CD4-positive, alpha-beta memory T cell (primary cell): Measurements from ENCODE around the gene CD2. TPM values are rescaled to one million over a fixed set of nuclear protein-coding genes. Genes with fewer than 3 reads are reported as not detected.

Experiments used
- CTCF ChIA-PET: fragments of 350-600 bp; sonication (Branson Sonifier 250); formaldehyde crosslinking; loops from one replicate; lab custom pipeline; 2021; ENCODE audit warnings: inconsistent platforms; ENCODE audit not compliant: partially characterized antibody; lab: Charles Lee
- POLR2A ChIA-PET: fragments of 350-600 bp; sonication (Branson Sonifier 250); formaldehyde crosslinking; loops from one replicate; lab custom pipeline; 2021; ENCODE audit not compliant: partially characterized antibody; lab: Charles Lee
- DNase-seq, 5 donors: peaks; one replicate each; pipeline versions ENCODE4 v3.0.0 to v3.0.0-alpha.2; 2020 to 2022; ENCODE audit warnings: mixed read lengths in 1 of 5
- H3K27ac ChIP-seq: one replicate; pipeline ENCODE4 v1.7.0; 2013; ENCODE audit warnings: low read depth, low read length
- H3K27me3 ChIP-seq: 2 replicates; pipeline ENCODE4 v1.7.0; 2013; ENCODE audit warnings: mild to moderate bottlenecking, low read length, moderate library complexity; ENCODE audit not compliant: insufficient read depth
- H3K36me3 ChIP-seq: 2 replicates; pipeline ENCODE4 v1.7.0; 2013; ENCODE audit warnings: mild to moderate bottlenecking, low read length, moderate library complexity; ENCODE audit not compliant: insufficient read depth
- H3K4me1 ChIP-seq: 2 replicates; pipeline ENCODE4 v1.7.0; 2013; ENCODE audit warnings: mild to moderate bottlenecking, low read length, moderate library complexity; ENCODE audit not compliant: insufficient read depth
- H3K4me3 ChIP-seq, 2 donors: one replicate each; pipeline ENCODE4 v1.7.0; 2013; ENCODE audit warnings: low read length in 2 of 2, mild to moderate bottlenecking in 1 of 2
- H3K9me3 ChIP-seq, 2 donors: one replicate each; pipeline ENCODE4 v1.7.0; 2013; ENCODE audit warnings: low read length in 2 of 2, control low read depth in 1 of 2; ENCODE audit not compliant: control insufficient read depth in 1 of 2
- H3K27ac Mint-ChIP-seq, 7 donors: one replicate each; pipeline ENCODE4 v1.8.0; 2020 to 2021; ENCODE audit warnings: mixed read lengths in 7 of 7, mild to moderate bottlenecking in 6 of 7, inconsistent platforms in 3 of 7, moderate library complexity in 3 of 7
- H3K27me3 Mint-ChIP-seq, 2 donors: one replicate each; pipeline ENCODE4 v1.8.0; 2020 to 2021; ENCODE audit warnings: mixed read lengths in 2 of 2
- H3K36me3 Mint-ChIP-seq, 2 donors: one replicate each; pipeline ENCODE4 v1.8.0; 2020 to 2021; ENCODE audit warnings: mixed read lengths in 2 of 2, inconsistent platforms in 1 of 2, mild to moderate bottlenecking in 1 of 2
- H3K4me1 Mint-ChIP-seq, 4 donors: one replicate each; pipeline ENCODE4 v1.8.0; 2020 to 2021; ENCODE audit warnings: mixed read lengths in 4 of 4, mild to moderate bottlenecking in 1 of 4
- H3K4me3 Mint-ChIP-seq, 8 donors: one replicate each; pipeline ENCODE4 v1.8.0; 2020 to 2021; ENCODE audit warnings: mixed read lengths in 8 of 8, mild to moderate bottlenecking in 7 of 8, moderate library complexity in 6 of 8, inconsistent platforms in 3 of 8
- H3K9me3 Mint-ChIP-seq, 8 donors: one replicate each; pipeline ENCODE4 v1.8.0; 2020 to 2021; ENCODE audit warnings: mixed read lengths in 8 of 8, mild to moderate bottlenecking in 5 of 8, inconsistent platforms in 3 of 8, moderate library complexity in 1 of 8
- intact Hi-C: fragments of 100-400 bp; cut with micrococcal nuclease; formaldehyde crosslinking; loops from one replicate; pipeline ENCODE4 v1.15.1; 2023
- polyA plus RNA-seq, 2 donors: library from polyadenylated mRNA; unstranded; fragments of 300-500 nt; fragmentation: Illumina TruSeq; gene quantifications; one replicate each; pipeline ENCODE4 v1.2.3, GENCODE V29; 2021
- total RNA-seq, 2 experiments: library from RNA; stranded (reverse); gene quantifications; one replicate each; pipeline ENCODE4 v1.2.3, GENCODE V29; 2021

CD2 gene
- 100 to 1,000 TPM; 305 to 316 TPM for total RNA-seq
- 100 to 1,000 TPM; 409 to 471 TPM for polyA plus RNA-seq

DNA sequence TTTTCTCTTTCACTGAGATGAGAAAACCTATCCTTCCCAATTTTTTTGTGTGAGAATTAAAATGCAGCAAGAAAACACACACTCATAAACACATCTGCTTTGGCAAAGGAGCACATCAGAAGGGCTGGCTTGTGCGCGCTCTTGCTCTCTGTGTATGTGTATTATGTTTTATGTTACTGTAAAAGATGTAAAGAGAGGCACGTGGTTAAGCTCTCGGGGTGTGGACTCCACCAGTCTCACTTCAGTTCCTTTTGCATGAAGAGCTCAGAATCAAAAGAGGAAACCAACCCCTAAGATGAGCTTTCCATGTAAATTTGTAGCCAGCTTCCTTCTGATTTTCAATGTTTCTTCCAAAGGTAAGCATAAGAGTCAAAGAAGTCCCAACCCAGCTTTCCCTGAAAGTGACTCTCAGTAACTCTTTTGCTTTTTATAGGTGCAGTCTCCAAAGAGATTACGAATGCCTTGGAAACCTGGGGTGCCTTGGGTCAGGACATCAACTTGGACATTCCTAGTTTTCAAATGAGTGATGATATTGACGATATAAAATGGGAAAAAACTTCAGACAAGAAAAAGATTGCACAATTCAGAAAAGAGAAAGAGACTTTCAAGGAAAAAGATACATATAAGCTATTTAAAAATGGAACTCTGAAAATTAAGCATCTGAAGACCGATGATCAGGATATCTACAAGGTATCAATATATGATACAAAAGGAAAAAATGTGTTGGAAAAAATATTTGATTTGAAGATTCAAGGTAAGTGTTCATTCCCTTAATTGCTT lies at the start of gene CD2:
Gene CD2 (plus strand): TSS at position 233 of the 780 bp plus-strand sequence. CDS start 63 bp downstream, at position 296.
- H3K4me1 Mint-ChIP-seq = peaks cover 25 to 64% (median 33%) of the 10 kb centered on the region in 4 donors
- CTCF ChIA-PET = interaction anchor here (0.6 to 8.9 kb wide), 14 partner anchors 10 to 313 kb away, joined by 3 to 114 read pairs (median 4); no protein-coding TSS in a partner anchor
- H3K4me3 ChIP-seq = peak within 1 kb of the TSS; percentile 53 to 72

DNA sequence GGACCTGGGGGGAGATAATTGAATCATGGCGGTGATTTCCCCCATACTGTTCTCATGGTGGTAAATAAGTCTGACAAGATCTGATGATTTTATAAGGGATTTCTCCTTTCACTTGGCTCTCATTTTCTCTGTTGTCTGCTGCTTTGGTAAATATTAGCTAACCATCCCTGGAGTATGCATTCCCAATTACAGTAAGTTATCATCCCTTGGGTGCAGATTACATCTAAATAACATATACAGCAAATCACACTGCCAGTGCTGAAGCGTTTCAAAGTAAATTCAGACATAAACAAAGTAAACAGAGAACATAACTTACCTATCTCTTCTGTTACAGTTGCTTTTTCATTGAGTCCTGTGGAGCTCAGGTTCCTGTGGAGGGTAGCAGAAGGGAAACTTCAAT lies 48.1 kb upstream of the CD2 start:
- CTCF ChIA-PET = interaction anchor here (1.3 kb wide), 1 partner anchor 19 kb away, joined by 5 read pairs; no protein-coding TSS in a partner anchor
- POLR2A ChIA-PET = no interaction called here
- no peak overlapping the region for H3K4me3 Mint-ChIP-seq

More for the DNA sequence above, at the start of gene CD2:
- H3K36me3 ChIP-seq = peaks cover under 1% of the 10 kb centered on the region
- POLR2A ChIA-PET = interaction anchor here (0.7 to 33.0 kb wide), 16 partner anchors 2 to 852 kb away, joined by 3 to 1832 read pairs (median 5); partner anchors contain the start of genes CD2, TENT5C and TTF2
- H3K4me1 ChIP-seq = peaks cover 34% of the 10 kb centered on the region
- peaks cover 0 to under 1% of the 10 kb centered on the region in 2 donors for H3K9me3 ChIP-seq
- Mint-ChIP-seq H3K27me3 (no peaks in the 10 kb centered on the region), H3K27ac (peak within 1 kb of the TSS; percentile 96 to 100 (median 99)), H3K9me3 (peaks cover 0 to 15% (median 7%) of the 10 kb centered on the region in 8 donors), H3K4me3 (peak within 1 kb of the TSS; percentile 96 to 100 (median 98)), H3K36me3 (peaks cover 48 to 58% of the 10 kb centered on the region in 2 donors)
- intact Hi-C loops = loop anchor here (1.0 to 10.0 kb wide), 5 partner anchors 9 to 850 kb away; partner anchors contain the start of gene TENT5C
- H3K27me3 ChIP-seq = no peaks in the 10 kb centered on the region
- peak; percentile 66 to 74 (median 71) for DNase-seq
- H3K27ac ChIP-seq = peak within 1 kb of the TSS; percentile 88

DNA sequence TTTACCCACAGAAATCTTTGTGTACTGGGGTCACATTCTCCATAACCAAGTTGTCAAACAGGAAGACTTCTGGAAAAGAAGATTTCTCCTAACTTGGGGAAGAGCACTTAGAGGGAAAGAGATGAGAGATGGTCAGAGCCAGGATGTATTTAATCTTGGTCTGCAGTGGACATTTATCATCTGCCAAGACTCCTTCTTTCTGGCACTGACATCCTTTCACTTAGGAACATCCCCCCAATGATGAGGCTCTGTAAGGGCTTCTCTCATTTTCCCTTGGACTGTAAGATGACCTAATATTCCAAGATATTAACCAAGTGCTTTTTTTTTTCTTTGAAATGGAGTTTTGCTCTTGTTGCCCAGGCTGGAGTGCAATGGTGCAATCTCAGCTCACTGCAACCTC lies 47.4 kb upstream of the CD2 start:
- Histone ChIP-seq H3K9me3 (no peaks in the 10 kb centered on the region), H3K4me1 (no peaks in the 10 kb centered on the region), H3K27ac (no peak overlapping the region), H3K36me3 (no peaks in the 10 kb centered on the region), H3K27me3 (peaks cover 4% of the 10 kb centered on the region), H3K4me3 (no peak overlapping the region)
- Mint-ChIP-seq H3K4me3 (no peak overlapping the region), H3K36me3 (no peaks in the 10 kb centered on the region), H3K27ac (no peak overlapping the region), H3K9me3 (peaks cover 0 to 8% (median 3%) of the 10 kb centered on the region in 8 donors), H3K4me1 (no peaks in the 10 kb centered on the region), H3K27me3 (peaks cover 5 to 12% of the 10 kb centered on the region in 2 donors)
- CTCF ChIA-PET = no interaction called here
- POLR2A ChIA-PET = no interaction called here
- no peak for DNase-seq
- intact Hi-C loops = no loop called here

More for the DNA sequence above, 48.1 kb upstream of the CD2 start:
- Histone ChIP-seq H3K36me3 (no peaks in the 10 kb centered on the region), H3K27ac (no peak overlapping the region), H3K4me1 (no peaks in the 10 kb centered on the region), H3K9me3 (no peaks in the 10 kb centered on the region), H3K27me3 (peaks cover 4% of the 10 kb centered on the region), H3K4me3 (no peak overlapping the region)
- intact Hi-C loops = no loop called here
- Mint-ChIP-seq H3K36me3 (no peaks in the 10 kb centered on the region), H3K27ac (no peak overlapping the region), H3K9me3 (peaks cover 0 to 8% (median 3%) of the 10 kb centered on the region in 8 donors), H3K27me3 (peaks cover 5 to 12% of the 10 kb centered on the region in 2 donors), H3K4me1 (no peaks in the 10 kb centered on the region)
- no peak for DNase-seq

GRCh38 chr1:116708255-116708900 lies 45.9 kb upstream of the CD2 start:
- Mint-ChIP-seq H3K36me3 (no peaks in the 10 kb centered on the region), H3K9me3 (peaks cover 0 to 8% (median 2%) of the 10 kb centered on the region in 8 donors), H3K27ac (no peak overlapping the region), H3K4me3 (no peak overlapping the region), H3K4me1 (peaks cover 0 to 2% (median 0%) of the 10 kb centered on the region in 4 donors), H3K27me3 (peaks cover 5 to 15% of the 10 kb centered on the region in 2 donors)
- intact Hi-C loops = no loop called here
- H3K4me3 ChIP-seq = no peak overlapping the region
- H3K27ac ChIP-seq = no peak overlapping the region
- no peaks in the 10 kb centered on the region for H3K4me1 ChIP-seq
- ChIA-PET CTCF (interaction anchor here (1.0 kb wide), 1 partner anchor 17 kb away, joined by 3 read pairs; no protein-coding TSS in a partner anchor), POLR2A (no interaction called here)
- no peaks in the 10 kb centered on the region for H3K9me3 ChIP-seq
- no peaks in the 10 kb centered on the region for H3K36me3 ChIP-seq
- peaks cover 4% of the 10 kb centered on the region for H3K27me3 ChIP-seq
- no peak for DNase-seq

- POLR2A ChIA-PET = no interaction called here
- Histone ChIP-seq H3K36me3 (no peaks in the 10 kb centered on the region), H3K9me3 (no peaks in the 10 kb centered on the region), H3K4me3 (no peak overlapping the region), H3K4me1 (no peaks in the 10 kb centered on the region), H3K27me3 (peaks cover 4% of the 10 kb centered on the region), H3K27ac (no peak overlapping the region)
- H3K36me3 Mint-ChIP-seq = no peaks in the 10 kb centered on the region
- no peak overlapping the region for H3K27ac Mint-ChIP-seq
- intact Hi-C loops = no loop called here
- no peak for DNase-seq
- H3K27me3 Mint-ChIP-seq = peaks cover 5 to 15% of the 10 kb centered on the region in 2 donors
- peaks cover 0 to 2% (median 0%) of the 10 kb centered on the region in 4 donors for H3K4me1 Mint-ChIP-seq
- CTCF ChIA-PET = interaction anchor here (0.5 kb wide), 1 partner anchor 468 kb away, joined by 4 read pairs; no protein-coding TSS in a partner anchor
- peaks cover 0 to 6% (median 0%) of the 10 kb centered on the region in 8 donors for H3K9me3 Mint-ChIP-seq
- H3K4me3 Mint-ChIP-seq = no peak overlapping the region
These were observed 44.5 kb upstream of the CD2 start for GRCh38 chr1:116709666-116710167.

DNA sequence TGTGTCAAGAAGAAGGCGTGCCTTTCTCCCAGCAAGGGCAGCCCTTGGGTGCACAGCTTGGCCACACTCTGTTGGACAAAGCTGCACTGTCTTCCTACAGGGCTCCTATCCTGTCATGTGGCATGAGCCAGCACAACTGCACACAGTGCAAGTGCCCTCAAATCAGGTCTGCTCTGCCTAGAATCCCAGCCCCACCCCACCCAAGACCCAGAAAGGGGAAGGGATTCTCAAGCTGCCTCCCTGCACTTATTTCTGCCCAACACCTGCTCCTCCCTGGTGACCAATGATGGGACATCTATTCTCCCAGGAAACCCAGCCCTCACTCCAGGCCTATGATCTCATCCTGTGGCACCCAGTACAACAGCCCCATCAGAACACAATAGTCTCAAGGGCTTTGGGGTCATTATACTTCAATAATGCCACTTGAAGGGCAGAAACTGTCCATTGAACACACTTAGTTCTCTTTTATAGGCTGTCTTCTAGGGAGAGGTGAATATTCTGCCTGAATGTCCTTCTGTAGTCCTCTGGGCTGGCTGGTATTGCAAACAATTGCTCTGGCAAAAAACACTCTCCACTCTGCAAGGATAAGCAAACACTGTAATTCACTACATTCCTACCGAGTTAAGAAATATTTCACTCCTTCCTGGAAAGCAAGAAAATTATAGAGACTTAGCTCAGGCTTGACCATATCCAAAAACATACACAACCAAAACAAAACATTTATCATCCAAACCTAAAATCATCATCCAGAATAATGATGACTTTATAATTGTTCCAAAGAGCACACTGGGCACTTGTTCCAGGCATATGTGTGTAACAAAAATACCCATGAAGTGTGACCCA lies 43.6 kb upstream of the CD2 start:
- Histone ChIP-seq H3K4me3 (no peak overlapping the region), H3K27ac (no peak overlapping the region), H3K9me3 (no peaks in the 10 kb centered on the region), H3K27me3 (peaks cover 4% of the 10 kb centered on the region), H3K36me3 (no peaks in the 10 kb centered on the region), H3K4me1 (no peaks in the 10 kb centered on the region)
- intact Hi-C loops = no loop called here
- peak overlapping the region in 1 of 7 donors; percentile 2 for H3K27ac Mint-ChIP-seq
- H3K9me3 Mint-ChIP-seq = peaks cover 0 to 6% (median 0%) of the 10 kb centered on the region in 8 donors
- peaks cover 0 to 2% (median 0%) of the 10 kb centered on the region in 4 donors for H3K4me1 Mint-ChIP-seq
- POLR2A ChIA-PET = no interaction called here
- H3K4me3 Mint-ChIP-seq = no peak overlapping the region
- CTCF ChIA-PET = interaction anchor here (0.5 kb wide), 1 partner anchor 467 kb away, joined by 4 read pairs; no protein-coding TSS in a partner anchor
- no peak for DNase-seq
- peaks cover 8 to 15% of the 10 kb centered on the region in 2 donors for H3K27me3 Mint-ChIP-seq
- H3K36me3 Mint-ChIP-seq = no peaks in the 10 kb centered on the region
